Measurements from ENCODE around the gene NT5DC2.

NT5DC2 gene

GRCh38 chr3:52524258-52524751 lies 9.4 kb downstream of the NT5DC2 start:
- DNase-seq: no peak

- no peak for DNase-seq
Measured at GRCh38 chr3:52523386-52524257, 10.0 kb downstream of the NT5DC2 start.

GRCh38 chr3:52522651-52523251 lies 10.9 kb downstream of the NT5DC2 start:
- no peak for DNase-seq

- no peak for DNase-seq
Measured at GRCh38 chr3:52521881-52522650, 11.6 kb downstream of the NT5DC2 start.

- no peak for DNase-seq
Measured at GRCh38 chr3:52521488-52521824, 12.2 kb downstream of the NT5DC2 start.

GRCh38 chr3:52520716-52521487 lies 12.8 kb downstream of the NT5DC2 start:
- DNase-seq: no peak

- DNase-seq: no peak
Measured at GRCh38 chr3:52520141-52520667, 13.5 kb downstream of the NT5DC2 start.

- DNase-seq: no peak
Measured at GRCh38 chr3:52519445-52520140, 14.1 kb downstream of the NT5DC2 start.

- peak; percentile 19 for DNase-seq
Measured at GRCh38 chr3:52518723-52519444, 14.8 kb downstream of the NT5DC2 start.

- no peak for DNase-seq
Measured at GRCh38 chr3:52517796-52518722, 15.6 kb downstream of the NT5DC2 start.

GRCh38 chr3:52516509-52517195 lies 17.0 kb downstream of the NT5DC2 start:
- DNase-seq: no peak

- no peak for DNase-seq
Measured at GRCh38 chr3:52515192-52515591, 18.5 kb downstream of the NT5DC2 start.

- no peak for DNase-seq
Measured at GRCh38 chr3:52514576-52514975, 19.1 kb downstream of the NT5DC2 start.

- no peak for DNase-seq
Measured at GRCh38 chr3:52513281-52513680, 20.4 kb downstream of the NT5DC2 start.

GRCh38 chr3:52512727-52513126 lies 20.9 kb downstream of the NT5DC2 start:
- DNase-seq: no peak

GRCh38 chr3:52512105-52512504 lies 21.6 kb downstream of the NT5DC2 start:
- DNase-seq: no peak

- no peak for DNase-seq
Measured at GRCh38 chr3:52511509-52511908, 22.1 kb downstream of the NT5DC2 start.

GRCh38 chr3:52509753-52510328 lies 23.8 kb downstream of the NT5DC2 start:
- no peak for DNase-seq

- peak; percentile 75 for DNase-seq
Measured at GRCh38 chr3:52507359-52507758, 26.3 kb downstream of the NT5DC2 start.

All from EL (cell line).